NCI-H1048 (cell line): ENCODE results near the gene MCOLN2.

ENCODE experiments used
- DNase-seq: peaks from one replicate; lab custom pipeline; 2025; lab: John Stamatoyannopoulos, UW

MCOLN2 gene

DNA sequence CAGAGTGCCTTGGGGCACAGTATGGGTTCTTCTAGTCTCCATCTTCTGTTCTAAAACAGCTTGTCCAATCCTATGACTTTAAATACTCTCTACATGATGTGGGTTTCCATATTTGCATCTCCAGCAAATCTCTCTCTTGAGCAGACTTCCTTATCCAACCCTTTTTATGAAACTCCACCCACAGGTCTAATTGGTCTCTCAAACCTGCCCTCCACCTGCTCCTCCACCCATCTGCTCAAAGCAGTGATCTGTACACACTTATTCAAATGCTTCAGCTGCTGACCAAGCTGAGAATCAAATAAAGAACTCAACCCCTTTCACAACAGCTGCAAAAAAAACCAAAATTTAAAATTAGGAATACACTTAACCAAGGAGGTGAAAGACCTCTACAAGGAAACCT is 11.5 kb downstream of the MCOLN2 start:
- DNase-seq = no peak

DNA sequence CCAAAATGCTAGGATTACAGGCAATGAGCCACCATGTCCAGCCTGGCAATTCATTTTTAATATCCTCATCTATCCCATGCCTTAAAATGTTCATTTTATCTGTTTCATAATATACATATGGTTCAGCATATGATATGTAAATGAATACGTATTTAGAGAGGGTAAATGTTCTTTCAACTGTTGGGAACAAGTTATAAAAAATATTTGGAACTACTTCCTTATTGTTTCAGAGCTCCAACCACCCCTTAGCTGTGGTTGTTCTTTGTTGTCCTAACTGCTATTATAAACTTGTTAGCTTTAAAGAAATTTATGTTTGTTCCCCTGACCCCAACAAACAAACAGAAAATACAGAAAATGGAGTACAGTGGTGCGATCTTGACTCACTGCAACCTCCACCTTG is 14.5 kb downstream of the MCOLN2 start:
- DNase-seq = no peak

DNA sequence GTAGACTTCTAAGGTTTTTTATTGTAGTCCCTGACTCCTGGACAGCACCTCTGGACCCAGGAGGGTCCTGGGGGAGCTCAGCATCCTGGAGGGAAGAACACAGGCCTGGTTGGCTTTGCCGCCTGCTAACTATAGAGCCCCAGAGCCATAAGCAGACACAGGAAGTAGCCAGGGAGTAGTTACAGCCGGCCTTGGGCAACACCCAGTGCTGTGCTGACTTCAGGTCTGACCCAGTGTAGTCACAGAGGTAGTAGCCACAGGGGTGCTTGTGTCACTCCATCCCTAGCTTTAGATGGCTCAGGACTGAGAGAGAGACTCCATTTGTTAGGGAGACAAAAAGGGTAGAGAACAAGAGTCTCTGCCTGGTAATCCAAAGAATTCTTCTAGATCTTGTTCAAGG is 21.9 kb downstream of the MCOLN2 start:
- DNase-seq = no peak

DNA sequence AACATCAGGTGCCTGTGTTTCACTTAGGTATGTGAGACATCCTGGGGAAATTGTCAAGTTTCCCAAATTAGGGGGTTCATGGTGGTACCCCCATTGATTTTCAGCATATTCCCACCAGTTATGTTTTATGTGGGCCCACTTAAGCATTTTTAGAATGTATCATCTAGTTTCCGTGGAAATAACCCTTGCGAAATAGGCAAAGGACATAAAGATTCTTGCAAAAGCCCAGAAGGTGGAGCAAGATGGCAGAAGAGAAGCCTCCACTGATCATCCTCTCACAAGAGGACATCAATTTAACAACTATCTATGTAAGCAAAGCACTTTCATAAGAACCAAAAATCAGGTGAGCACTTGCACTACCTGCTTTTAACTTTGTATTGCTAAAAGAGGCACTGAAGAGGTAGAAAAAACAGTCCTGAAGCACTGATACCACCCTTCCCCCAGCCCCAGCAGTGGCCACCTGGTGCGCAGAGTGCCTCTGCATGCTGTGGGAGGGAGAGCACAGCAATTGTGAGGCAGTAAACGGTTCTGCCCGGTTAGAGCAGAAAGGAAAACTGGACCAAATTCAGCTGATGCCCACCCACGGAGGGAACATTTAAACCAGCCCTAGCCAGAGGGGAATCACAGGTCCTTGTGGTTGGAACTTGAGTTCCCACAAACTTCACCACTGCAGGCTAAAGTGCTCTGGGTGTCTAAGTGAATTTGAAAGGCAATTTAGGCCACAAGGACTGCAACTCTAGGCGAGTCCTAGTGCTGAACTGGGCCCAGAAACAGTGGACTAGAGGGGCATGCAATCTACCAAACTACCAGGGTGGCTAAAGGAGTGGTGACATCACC is 23.2 kb downstream of the MCOLN2 start:
- no peak for DNase-seq

DNA sequence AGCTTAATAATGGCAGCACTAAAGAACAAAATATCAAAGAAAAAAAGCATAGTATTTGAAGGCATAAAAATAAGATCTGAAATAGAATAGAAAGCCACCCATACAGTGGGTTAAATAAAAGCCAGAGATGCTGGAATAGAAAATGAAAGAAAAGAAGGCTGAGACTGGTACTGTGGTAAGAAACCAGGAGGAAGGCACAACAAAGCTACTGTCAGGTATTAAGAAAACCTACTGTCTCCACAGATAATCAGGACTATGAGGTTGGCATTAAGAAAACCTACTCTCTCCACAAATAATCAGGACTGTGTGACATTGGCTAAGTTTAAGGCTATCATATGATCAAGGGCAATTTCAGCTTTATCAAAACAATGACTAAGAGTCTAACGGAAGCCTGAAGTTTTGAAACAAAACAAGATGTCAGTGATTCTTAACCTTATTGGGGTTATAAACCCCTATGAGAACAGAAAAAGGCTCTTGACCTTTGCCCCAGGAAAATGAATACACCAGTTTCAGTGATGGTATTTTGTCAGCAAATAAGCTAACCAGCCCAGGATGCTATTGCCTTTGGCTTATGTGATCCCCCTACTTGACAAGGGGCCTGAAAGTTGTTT is 24.4 kb downstream of the MCOLN2 start:
- no peak for DNase-seq

DNA sequence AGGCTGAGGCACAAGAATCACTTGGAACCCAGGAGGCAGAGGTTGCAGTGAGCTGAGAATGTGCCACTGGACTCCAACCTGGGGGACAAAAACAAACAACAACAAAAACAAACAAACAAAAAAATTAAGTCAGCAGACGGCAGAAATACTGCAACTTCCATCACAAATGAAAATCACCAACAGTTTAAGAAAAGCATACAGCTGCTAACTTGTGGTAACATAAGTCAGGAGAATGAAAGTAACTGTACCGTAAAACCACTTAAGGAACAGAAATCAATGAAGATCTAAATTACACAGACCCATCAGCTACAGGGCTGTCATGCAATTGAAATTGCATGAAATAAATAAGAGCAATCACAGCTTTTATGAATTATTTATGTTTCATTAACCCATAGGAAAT is 25.0 kb downstream of the MCOLN2 start:
- DNase-seq = no peak

DNA sequence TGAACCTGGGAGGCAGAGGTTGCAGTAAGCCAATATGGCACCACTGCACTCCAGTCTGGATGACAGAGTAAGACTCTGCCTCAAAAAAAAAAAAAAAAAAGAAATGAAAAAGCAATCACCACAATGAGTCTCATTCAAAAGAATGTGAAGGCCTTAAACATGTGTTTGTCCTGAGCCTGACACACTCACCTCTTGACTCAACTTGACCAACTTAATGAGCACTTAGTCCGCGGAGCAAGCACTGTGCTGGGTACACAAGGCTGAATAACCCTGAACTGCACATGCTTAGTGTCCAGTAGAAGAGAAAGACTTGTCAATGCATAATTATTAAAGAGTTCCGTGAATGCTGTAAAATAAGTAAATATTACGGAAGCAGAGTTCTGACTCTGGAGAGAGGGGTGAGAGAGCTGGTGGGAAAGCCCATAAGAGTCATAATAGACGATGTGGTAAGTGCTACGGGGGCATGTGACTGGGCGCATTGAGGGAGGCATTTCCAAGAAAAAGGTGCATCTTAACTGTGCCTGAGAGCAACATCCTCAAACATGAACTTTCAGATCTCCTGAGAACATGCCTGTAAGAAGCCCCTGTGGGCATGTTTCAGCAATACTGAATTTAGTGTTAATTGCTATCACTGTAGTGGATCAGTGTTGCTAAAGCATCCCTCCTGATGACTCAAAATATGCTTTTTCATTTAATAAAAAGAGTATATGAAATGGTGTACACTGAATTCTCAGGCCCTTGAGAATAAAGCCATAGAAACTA is 27.2 kb downstream of the MCOLN2 start:
- no peak for DNase-seq

DNA sequence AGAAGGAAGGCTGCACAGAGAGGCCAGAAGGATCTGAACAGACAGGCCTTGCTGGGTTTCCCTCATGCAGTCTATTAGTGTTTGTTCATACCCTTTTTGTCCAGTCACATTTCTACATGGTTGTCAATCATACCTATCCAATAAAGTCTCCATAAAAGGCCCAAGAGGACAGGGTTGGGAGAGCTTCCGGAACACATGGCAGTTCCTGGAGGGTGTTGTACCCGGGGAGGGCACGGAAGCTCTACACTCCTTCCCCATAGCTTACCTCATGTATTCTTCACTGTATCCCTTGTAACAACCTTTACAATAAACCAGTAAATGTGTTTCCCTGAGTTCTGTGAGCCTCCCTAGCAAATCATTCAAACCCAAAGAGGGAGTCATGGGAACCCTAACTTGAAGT is 28.0 kb downstream of the MCOLN2 start:
- DNase-seq = no peak

DNA sequence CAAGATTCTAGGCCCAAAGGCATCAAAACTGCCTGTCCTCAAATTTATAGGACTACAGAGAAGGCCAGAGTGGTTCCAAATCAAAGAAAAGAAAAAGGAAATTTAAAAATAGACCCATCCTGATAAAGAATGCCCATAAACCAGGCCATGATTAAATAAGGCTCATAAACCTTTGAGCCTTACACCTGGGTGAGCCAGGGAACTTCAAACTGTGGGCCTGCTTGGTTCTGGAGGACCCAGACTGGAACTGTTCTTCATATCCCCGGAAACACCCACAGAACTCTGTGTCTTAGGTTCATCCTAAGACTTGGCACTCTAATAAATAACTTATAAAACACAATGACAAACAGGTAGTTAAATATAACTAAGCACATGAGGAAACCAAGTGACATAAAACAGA is 28.8 kb downstream of the MCOLN2 start:
- no peak for DNase-seq

DNA sequence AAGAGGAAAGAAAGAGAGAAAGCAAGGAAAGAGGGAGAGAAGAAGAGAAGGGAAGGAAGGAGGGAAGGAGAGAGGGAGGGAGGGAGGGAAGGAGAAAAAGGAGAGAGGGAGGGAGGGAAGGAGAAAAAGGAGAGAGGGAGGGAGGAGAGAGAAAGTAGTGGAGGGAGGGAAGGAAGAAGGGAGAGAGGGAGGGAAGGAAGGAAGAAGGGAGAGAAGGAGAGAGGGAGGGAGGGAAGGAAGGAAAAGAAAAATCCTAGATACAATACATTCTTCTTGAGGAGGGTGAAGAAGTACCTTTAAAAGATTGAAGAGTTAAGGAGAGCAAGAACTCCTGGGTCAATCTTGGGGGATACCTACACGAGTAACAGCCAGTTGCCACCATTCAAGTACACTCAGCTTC is 29.2 kb downstream of the MCOLN2 start:
- no peak for DNase-seq

DNA sequence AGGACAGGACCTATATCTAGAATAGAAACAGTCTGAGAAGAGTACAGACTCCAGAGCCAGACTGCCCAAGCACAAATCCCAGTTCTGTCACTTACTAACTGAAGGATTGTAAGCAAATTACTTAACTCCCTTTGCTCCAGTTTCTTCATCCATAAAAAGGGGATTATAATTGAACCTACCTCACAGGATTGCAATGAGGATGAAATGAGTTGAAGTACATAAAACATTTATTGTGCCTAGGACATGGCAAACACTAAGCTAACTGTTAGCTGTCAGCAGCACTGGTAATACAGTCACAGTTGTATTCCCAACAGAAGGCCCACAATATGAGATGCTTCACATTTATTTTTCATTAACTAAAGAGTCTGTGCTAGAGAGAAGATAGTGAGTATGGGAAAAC is 33.9 kb downstream of the MCOLN2 start:
- DNase-seq = no peak

DNA sequence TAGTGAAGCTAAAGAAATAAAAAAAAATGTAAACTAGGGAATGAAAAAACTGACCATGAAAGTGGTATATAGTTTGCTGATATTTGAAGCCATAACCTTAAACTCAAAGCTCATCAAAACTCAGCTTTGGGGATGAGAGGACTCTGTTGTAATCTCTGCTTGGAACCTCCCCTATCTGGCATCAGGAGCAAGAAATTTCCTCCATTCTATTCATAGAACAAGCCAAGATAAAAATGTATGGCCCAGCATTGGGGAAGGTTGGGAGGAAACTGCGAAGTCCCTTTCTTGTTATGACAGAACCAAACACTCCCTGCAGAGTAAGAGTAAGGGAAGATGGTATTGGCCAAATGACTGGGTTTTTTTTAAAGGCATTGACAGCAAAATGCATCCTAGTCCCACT is 35.6 kb downstream of the MCOLN2 start:
- no peak for DNase-seq

DNA sequence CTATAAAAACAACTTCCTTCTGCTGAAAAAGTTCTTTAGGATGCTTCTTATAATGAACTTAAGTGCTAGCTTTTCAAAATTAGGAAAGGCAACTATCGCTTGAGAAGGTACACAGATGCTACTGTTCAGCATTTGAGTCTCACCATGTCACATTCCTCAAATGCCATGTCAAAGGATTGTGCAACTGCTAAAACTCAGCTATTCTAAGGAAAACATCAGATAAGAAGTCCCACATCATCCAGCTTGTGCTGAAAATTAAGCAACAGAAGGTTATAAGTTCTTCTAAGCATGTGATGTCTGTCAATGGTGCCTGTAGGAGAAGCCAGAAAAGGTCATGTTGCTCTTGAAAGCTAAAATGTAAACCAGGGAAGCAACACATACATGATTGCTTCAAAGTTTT is 36.5 kb downstream of the MCOLN2 start:
- no peak for DNase-seq

DNA sequence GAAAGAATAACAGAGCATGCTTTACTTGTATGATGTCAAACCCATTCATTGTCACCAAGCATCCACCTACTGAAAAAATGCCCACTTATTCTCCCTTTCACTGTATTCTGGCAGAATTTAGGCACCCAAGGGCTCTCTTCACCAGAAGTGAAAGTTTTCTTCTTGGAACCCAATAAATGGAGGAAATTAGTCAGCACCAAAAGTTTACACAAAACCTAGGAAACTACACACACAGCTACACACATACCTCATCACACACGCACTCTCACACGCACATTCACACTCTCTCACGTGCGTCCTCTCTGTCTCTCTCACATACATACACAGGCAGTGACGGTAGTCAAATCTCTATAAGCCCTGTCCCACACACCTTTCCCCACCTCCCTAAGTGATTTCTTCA is 37.6 kb downstream of the MCOLN2 start:
- no peak for DNase-seq

DNA sequence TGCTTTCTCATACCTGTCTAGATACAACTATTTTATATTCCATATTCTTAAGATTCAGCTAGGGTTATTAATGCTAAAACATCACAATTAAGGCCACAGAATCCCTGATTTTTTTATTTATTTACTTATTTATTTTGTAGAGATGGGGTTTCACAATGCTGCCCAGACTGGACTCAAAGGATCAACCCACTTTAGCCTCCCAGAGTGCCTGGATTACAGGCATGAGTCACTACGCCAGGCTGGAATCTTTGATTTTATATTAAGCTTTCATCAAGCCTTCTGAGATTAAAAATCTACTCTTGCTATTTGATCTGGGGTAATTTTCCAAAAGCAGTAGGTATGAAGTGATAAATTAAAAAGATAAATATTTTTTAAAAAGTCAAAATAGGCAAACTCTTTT is 38.9 kb downstream of the MCOLN2 start:
- DNase-seq = no peak

DNA sequence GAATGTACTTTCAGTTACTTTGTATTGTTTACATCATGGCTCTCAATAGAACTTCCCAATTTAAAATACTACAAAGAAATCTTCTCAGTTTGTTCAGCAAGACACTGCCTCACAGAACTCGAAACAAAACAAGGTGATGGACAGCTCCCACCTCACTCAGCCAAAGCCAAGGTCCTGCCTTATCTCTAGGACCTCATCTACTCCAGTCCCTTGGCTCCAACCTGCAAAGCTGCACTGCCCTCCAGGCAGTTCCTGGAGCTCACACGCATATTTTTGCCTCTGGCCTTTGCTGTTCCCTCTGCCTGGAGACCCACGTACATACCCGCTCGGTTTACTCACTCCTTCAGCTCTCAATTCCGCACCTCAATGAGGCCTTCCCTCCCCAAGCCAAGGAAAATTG is 40.3 kb downstream of the MCOLN2 start:
- no peak for DNase-seq

DNA sequence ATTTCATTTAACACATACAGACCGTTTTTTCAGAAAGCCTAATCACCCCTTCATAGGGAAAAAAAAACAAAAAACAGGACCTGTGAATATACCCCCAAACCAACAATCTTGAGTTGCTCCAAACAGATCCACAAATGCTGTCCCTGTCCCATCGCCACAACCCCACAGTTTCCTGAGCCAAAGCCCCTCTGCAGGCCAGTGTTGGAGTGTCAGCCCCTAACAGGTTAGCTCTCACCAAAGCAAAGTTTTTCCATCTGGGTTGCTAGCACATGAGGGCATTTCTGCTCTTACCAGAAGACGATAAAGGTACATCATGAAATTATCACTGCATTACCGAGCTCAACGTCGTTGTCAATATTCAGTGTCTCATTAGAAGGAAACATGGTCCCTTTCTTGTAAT is 40.8 kb downstream of the MCOLN2 start:
- DNase-seq = no peak

DNA sequence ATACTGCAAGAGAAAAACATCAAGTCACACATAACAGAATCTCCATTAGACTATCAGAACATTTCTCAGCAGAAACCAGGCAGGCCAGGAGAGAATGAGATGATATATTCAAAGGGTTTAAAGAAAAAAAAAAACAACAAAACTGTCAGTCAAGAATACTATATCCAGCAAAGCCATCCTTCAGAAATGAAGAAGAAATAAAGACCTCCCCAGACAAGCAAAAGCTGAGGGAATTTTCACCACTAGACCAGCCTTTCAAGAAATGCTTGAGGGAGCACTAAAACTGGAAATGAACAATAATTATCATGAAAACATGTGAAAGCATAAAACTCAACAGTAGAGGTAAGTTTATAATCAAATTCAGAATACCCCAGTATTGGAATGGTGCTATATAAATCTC is 47.2 kb downstream of the MCOLN2 start:
- no peak for DNase-seq

DNA sequence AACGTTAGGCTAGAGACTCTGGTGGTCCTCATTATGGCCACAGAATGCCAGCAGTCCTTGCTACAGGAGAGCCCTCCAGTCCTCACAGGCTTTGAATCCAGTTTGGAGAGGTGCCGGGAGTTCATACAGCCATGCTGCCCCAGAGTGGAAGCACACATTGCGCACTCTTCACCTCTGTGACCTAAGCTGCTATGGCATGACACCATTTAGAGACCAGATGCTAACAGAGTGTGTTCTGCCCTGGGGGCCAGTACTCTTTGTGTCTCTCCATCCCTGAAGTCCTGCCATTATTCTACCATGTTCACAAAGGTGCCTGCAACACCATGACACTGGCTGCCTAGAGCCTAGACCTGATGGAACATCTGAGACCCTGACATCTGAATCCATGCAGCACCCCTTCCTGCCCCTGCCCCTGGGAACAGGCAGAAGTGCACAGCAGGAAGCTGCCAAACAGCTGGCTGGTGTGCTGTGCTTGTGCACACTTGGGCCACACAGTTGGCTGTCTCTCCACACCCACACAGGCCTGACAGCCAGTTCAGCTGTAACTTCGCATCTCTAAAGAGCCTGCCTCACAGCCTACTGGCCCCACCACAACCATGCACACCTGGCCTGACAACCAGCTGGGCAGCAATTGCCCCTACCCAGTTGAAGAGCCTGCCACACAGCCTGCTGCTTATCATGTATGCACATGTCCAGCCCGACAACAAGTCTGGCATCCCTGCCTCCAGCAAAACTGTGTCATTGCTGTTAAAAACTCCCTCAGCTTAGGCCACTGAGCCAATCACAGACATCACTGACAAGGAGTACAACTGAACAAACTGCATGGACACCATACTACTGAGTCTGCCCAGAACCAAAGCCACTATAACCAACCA is 49.1 kb downstream of the MCOLN2 start:
- DNase-seq = no peak

DNA sequence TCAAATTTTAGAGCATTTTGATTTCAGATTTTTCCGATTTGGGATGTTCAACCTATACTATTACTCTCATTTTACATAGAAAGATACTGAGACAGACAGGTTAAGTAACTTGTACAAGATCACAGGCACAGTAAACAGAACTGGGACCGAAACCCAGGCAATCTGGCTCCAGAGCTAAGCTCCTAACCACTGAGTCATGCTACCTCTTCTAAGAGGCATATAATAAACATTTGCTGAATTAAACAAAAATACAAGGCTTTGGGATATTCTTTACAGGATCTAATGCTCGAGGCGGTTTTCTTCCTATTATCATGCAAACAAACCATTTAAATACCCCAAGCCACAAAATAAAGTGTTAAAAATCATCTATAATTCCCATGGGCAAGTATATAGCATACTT is 50.3 kb downstream of the MCOLN2 start:
- DNase-seq = no peak

DNA sequence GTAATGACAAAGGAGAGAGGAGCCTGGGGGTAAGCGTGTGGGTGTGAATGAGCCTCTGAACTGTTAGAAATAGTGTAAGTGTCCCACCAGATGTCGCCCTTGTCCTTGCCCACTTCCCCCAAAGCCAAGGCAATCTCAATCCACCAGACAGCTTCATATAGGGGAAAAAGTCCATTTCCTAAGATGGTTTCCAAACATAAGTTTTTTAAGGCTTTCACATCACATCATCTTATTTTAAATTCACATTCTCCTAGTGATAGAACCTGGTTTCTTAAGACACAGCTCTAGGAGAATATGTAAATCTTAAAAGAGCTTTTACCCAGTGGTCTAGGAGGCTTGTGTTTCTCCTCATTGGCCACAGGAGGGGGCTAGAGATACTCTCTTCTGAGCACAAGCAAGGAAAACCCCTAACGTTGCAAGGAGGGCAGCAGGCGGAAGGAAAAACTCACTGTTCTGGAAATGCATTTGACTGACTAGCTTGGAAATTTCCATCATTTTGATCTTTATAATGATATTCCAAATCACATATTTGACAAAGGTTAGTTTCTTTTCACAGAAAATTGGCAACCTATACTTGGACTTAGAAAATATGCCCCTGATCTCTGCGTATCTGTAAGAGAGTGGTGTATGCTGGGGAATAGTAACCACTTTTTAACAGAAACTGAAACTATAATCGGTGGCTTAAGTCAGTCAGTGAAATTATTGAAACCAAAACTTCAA is 52.0 kb downstream of the MCOLN2 start:
- DNase-seq = peak; percentile 59

DNA sequence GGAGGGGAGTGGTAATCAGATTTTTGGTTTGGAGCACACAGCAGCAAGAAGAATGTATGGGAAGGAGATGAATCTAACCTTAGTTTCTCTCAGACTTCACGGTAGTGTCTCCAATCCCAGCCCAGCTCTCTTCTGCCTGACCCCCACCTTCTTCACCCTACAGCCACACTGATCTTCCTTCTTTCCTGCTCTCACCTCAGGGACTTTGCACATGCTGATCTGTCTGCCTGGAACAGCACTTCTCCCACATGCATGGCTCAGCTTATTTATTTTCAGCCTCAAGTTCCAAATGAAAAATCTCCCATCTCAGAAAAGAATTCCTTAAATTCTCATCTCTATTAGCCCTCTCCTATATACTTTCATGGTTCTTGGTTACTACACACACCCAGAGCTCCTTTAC is 55.1 kb downstream of the MCOLN2 start:
- no peak for DNase-seq
